MV-4-11 (cell line): ENCODE results near the gene GNA12.

Experiments
- DNase-seq: peaks from one replicate; lab custom pipeline; 2025; lab: John Stamatoyannopoulos, UW

The GNA12 gene

GRCh38 chr7:2802504-2803341, 41.4 kb downstream of the GNA12 start:
- no peak for DNase-seq

- DNase-seq = no peak
Measured at GRCh38 chr7:2802101-2802500, 42.0 kb downstream of the GNA12 start.

GRCh38 chr7:2800931-2801688, 43.0 kb downstream of the GNA12 start:
- peak; percentile 39 for DNase-seq

GRCh38 chr7:2800220-2800930, 43.7 kb downstream of the GNA12 start:
- DNase-seq = no peak

DNA sequence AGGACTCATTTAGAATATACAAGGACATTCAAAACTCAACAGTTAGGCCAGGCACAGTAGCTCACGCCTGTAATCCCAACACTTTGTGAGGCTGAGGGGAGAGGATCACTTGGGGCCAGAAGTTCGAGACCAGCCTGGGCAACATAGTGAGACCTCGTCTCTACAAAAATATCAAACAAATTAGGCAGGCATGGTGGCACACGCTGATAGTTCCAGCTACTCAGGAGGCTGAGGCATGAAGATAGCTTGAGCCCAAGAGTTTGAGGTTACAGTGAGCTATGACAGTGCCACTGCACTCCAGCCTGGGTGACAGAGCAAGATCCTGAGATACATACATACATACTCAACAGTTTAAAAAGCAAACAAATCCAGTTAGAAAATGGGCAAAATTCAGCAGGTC, 44.9 kb downstream of the GNA12 start:
- DNase-seq = no peak

- no peak for DNase-seq
Measured at GRCh38 chr7:2798669-2799068, 45.4 kb downstream of the GNA12 start.

DNA sequence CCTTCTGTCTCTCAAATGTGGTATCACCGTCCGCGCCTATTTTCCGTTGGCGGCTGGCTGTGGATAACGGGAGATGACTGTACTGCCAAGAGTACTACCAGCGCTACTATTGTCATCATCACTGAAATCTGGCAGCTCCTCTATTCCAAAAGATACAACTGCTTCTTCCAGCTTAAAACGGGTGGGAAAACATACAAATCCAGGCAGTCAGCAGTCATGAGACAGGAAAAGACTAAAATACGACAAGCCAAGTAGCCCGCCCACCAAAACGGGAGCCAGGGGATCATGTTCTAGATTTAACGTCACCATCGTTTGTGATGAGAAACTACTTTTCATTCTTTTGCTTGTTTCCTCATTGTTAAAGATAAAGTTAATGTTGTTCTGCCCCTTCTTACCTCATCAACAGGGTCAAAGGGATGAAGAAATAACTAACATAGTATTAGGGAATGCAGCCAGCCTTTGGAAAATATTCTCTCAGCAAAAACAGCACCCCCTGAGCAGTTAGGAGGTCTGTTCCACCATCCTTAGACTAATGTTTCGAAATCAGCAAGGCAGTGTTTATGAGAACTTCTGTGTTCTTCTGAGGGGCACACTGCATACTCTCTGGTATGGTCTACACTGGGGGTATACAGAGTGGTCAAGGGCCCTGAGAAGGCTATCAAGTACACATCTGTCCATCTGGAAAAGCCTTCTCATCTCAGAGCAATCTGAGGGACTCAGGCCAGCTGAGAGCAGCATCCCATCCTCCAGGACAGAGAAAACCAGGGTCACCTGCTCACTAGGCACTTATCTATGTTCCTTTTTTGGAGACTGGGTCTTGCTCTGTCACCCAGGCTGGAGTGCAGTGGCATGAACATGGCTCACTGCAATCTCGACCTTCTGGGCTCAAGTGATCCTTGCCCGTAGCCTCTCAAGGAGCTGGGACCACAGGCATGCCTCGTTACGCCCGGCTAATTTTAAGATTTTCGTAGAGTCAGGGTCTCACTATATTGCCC, 47.5 kb downstream of the GNA12 start:
- peak; percentile 12 for DNase-seq

- DNase-seq = no peak
Measured at GRCh38 chr7:2795906-2796305, 48.2 kb downstream of the GNA12 start.

GRCh38 chr7:2794836-2795636, 49.1 kb downstream of the GNA12 start:
- DNase-seq = no peak

DNA sequence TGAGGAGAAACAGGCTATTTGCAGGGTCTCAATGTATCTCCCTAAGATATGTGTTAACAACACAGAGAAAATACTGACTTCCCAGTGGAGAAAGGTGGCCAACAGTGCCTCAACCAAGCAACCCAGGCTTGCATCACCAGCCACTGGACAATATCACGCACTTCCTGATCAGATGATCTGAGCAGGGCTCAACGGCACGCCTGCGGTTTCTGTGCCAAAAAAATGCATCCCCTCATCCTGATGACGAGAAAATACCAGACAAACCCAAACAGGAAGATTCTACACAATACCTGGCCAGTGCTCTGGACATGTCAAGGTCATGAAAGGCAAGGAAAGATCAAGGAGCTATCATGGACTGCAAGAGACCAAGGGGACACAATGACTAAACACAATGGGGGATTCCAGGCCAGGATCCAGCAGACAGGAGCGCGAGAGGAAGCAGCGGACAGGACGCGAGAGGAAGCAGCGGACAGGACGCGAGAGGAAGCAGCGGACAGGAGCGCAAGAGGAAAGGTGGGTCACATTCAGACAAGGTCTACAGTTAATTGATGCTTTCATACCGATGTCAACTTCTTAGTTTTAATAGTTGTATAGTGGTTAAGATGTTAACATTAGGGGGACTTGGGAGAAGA, 51.1 kb downstream of the GNA12 start:
- DNase-seq = peak; percentile 68

DNA sequence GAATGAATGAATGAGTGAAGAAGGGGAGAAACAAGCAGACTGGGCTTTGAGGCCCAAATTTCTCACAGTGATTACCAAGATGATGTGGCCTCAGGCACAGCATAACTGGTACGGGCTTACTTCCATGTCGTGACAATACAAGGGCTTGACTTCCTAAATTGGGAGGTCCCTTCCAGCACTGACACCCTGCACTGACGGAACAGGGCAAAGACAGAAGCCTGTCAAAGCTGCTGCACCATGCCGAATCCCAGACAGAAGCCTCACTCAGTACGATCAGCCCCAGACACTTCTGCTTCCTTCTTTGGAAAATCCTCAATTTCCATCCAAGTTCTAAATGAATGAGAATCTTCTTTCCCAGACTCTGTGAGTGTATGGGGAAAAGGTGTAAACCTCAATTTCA, 51.9 kb downstream of the GNA12 start:
- no peak for DNase-seq

- no peak for DNase-seq
Measured at GRCh38 chr7:2791390-2791789, 52.7 kb downstream of the GNA12 start.

- no peak for DNase-seq
Measured at GRCh38 chr7:2787251-2787951, 56.7 kb downstream of the GNA12 start.

DNA sequence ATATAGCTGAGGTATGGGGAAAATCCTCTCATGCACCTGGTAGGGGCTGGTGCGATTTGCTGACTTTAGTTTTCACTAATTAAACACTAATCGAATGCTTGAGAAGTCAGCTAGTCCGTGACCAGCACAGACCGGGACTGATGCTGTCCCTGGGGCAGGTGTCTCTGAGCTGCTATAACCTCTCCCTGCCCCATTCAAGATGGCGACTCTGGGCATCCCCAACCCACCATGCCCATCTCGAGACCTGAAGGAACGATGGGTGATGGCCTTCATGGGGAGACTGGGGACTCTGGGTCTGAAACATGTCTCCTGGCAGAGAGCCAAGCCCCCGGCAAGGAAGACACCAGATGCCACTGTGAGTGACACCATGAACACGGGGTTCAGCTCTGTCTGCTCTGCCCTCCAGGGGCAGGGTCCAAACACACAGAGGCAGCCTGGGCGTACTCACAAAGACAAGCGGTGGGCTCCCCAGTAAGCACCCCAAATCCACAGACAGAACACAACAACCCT, 57.4 kb downstream of the GNA12 start:
- DNase-seq = no peak

DNA sequence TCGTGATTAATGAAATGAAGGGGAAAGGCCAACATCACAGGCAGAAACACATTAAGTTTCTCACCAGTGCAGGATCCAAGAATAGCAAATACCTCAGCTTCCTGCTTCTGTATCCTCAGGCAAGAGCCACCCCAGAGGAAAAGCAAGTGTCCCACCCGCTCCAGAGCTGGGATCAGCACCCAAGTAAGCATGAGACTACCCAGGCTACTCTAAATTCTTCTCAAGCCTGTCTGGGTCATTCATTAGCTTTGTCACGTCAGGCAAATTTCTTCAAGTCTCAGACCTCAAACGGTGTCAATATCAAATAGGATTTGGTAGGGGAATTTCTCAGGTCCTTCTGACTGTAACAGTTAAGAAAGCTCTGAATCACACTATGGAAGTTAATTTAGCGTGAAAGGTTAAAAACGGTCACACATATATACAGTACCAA, 59.0 kb downstream of the GNA12 start:
- DNase-seq = no peak

DNA sequence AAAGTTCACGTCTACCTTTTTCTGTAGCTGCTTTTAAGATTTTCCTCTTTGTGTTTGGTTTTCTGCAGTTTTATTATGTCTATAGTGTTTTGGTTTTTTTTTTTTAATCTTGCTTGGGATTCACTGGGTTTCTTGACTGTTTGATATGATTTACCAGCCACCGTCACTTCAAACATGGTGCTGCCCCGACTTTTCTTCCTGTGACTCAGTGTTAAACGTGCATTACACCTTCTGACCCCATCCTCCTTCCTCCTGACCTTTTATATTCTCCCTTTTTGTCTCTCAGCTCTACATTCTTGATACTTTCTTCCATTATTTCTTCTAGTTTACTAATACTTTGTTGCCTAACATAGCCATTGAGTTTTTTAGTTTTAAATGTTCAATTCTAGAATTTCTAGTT, 61.5 kb downstream of the GNA12 start:
- DNase-seq = no peak

- no peak for DNase-seq
Measured at GRCh38 chr7:2782121-2782520, 62.0 kb downstream of the GNA12 start.

DNA sequence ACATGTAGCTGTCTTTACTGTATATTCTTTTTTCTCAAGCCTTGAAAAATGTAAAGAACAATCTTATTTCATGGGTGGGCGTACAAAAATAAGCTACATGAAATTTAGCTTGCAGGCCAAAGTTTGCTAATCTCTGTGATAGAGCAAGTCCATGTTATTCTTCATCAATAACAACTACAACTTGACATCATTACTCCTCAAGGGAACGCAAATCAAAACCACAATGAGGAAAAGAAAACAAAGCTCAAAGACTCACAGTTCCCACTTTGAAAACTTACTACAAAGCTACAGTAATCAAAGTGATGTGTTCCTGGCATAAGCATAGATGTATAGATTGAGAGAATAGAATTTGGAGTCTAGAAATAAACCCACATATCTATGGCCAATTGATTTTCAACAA, 62.5 kb downstream of the GNA12 start:
- DNase-seq = no peak

- no peak for DNase-seq
Measured at GRCh38 chr7:2779051-2779450, 65.1 kb downstream of the GNA12 start.
